ENCODE measurements around the gene MALT1.

DNA sequence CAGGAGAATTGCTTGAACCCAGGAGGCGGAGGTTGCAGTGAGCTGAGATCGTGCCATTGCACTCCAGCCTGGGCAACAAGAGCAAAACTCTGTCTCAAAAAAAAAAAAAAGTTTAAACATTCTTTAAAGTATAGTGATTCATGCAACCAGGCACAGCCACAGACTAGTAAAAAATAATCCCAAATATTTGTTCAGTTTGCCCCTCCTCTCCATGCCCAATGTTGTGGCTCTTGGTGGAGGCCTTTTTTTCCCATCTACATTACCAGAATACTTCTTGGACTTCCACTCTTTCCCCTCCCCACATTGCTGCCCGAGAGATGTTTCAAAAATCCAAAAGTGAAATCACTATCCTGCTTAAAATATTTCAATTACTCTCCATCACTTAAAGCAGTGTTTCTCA, 5.1 kb upstream of the MALT1 start:
- TF ChIP-seq POLR2A (IDR thresholded peaks at IDR 0.05; ENCODE audit: low read length) = no peak
- TF ChIP-seq, protein P1, sequence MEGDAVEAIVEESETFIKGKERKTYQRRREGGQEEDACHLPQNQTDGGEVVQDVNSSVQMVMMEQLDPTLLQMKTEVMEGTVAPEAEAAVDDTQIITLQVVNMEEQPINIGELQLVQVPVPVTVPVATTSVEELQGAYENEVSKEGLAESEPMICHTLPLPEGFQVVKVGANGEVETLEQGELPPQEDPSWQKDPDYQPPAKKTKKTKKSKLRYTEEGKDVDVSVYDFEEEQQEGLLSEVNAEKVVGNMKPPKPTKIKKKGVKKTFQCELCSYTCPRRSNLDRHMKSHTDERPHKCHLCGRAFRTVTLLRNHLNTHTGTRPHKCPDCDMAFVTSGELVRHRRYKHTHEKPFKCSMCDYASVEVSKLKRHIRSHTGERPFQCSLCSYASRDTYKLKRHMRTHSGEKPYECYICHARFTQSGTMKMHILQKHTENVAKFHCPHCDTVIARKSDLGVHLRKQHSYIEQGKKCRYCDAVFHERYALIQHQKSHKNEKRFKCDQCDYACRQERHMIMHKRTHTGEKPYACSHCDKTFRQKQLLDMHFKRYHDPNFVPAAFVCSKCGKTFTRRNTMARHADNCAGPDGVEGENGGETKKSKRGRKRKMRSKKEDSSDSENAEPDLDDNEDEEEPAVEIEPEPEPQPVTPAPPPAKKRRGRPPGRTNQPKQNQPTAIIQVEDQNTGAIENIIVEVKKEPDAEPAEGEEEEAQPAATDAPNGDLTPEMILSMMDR (IDR thresholded peaks at IDR 0.05) = no peak
- TF ChIP-seq CEBPB (IDR thresholded peaks at IDR 0.05) = no peak
- no peak for TF ChIP-seq MYC (IDR thresholded peaks at IDR 0.05; ENCODE audit: borderline replicate concordance, low read length)
- TF ChIP-seq BHLHE40 (IDR thresholded peaks at IDR 0.05; ENCODE audit: low read depth, low read length) = no peak
- TF ChIP-seq, protein P2, sequence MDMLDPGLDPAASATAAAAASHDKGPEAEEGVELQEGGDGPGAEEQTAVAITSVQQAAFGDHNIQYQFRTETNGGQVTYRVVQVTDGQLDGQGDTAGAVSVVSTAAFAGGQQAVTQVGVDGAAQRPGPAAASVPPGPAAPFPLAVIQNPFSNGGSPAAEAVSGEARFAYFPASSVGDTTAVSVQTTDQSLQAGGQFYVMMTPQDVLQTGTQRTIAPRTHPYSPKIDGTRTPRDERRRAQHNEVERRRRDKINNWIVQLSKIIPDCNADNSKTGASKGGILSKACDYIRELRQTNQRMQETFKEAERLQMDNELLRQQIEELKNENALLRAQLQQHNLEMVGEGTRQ (IDR thresholded peaks at IDR 0.05) = no peak
- TF ChIP-seq JUNB (IDR thresholded peaks at IDR 0.05) = no peak
- TF ChIP-seq EP300 (IDR thresholded peaks at IDR 0.05) = no peak

Measured in A549 (cell line).